C4-2B (cell line): ENCODE measurements around the gene WSB1.

ENCODE experiments used
- ZFX ChIP-seq: fragments of 450-650 bp; IDR thresholded peaks from 2 replicates; pipeline ENCODE4 v1.6.1; 2017
- TF ChIP-seq, protein P1 (sequence below): fragments of 450-650 bp; conservative IDR thresholded peaks from 2 replicates; pipeline ENCODE4 v1.5.1; 2017; ENCODE audit warnings: mild to moderate bottlenecking

DNA sequence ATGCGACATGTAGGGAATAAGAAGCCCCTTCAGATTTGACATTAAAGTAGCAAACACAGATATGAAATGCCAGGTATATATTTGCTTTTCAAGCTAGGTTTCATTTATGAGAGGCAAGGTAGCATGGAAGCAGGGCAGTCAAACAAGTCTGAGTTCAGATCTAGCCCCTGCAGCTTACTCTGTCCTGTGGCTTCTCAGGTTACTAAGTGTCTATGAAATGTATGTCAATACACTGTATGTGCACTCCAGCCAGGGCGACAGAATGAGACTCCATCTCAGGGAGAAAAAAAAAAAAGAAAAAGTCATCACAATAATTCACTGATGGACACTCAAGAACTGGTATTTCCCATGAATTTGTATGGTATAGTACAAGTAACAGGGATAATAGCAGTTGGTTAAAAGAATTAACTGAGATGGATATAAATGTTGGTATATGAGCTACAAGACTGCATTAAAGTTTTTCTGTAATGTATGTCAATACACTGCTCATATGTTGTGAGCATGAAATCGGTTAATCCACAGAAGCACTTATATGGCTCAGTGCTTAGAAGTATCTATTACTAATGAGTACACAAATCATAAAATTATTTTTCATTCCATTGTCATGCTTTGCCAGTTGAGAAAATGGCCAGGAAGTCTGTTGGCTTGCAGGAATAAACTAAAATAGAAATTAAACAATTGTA lies 2.9 kb upstream of the WSB1 start:
- TF ChIP-seq, protein P1, sequence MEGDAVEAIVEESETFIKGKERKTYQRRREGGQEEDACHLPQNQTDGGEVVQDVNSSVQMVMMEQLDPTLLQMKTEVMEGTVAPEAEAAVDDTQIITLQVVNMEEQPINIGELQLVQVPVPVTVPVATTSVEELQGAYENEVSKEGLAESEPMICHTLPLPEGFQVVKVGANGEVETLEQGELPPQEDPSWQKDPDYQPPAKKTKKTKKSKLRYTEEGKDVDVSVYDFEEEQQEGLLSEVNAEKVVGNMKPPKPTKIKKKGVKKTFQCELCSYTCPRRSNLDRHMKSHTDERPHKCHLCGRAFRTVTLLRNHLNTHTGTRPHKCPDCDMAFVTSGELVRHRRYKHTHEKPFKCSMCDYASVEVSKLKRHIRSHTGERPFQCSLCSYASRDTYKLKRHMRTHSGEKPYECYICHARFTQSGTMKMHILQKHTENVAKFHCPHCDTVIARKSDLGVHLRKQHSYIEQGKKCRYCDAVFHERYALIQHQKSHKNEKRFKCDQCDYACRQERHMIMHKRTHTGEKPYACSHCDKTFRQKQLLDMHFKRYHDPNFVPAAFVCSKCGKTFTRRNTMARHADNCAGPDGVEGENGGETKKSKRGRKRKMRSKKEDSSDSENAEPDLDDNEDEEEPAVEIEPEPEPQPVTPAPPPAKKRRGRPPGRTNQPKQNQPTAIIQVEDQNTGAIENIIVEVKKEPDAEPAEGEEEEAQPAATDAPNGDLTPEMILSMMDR, result no peak
- TF ChIP-seq ZFX, result no peak
